GM12878 (cell line): ENCODE results near the gene MIER3.

Experiments
- BACH1 ChIP-seq: fragments of 450-650 bp; IDR thresholded peaks from 2 replicates; pipeline ENCODE4 v1.6.1; 2017; ENCODE audit warnings: mild to moderate bottlenecking, borderline replicate concordance
- BRCA1 ChIP-seq: IDR thresholded peaks from 2 replicates; pipeline ENCODE4 v1.6.1; 2011; ENCODE audit warnings: low read depth, low read length, improper control_type of control experiment
- CHD1 ChIP-seq: IDR thresholded peaks from 2 replicates; pipeline ENCODE4 v1.6.1; 2012; ENCODE audit warnings: low read depth, low read length, improper control_type of control experiment
- EZH2 ChIP-seq: IDR thresholded peaks from 2 replicates; pipeline ENCODE4 v1.6.1; 2012; ENCODE audit warnings: low read depth, mild to moderate bottlenecking, control low read depth, inconsistent platforms, low read length, borderline replicate concordance; ENCODE audit not compliant: control insufficient read depth
- LARP7 ChIP-seq: fragments of 450-650 bp; IDR thresholded peaks from 2 replicates; pipeline ENCODE4 v1.6.1; 2017; ENCODE audit warnings: mild to moderate bottlenecking
- MYC ChIP-seq: IDR thresholded peaks from 2 replicates; pipeline ENCODE4 v1.6.1; 2011; ENCODE audit warnings: mild to moderate bottlenecking, low read length, moderate library complexity, inconsistent platforms; ENCODE audit not compliant: insufficient read depth, insufficient replicate concordance, insufficient read length, severe bottlenecking
- NFYB ChIP-seq: IDR thresholded peaks from 2 replicates; pipeline ENCODE4 v1.6.1; 2011; ENCODE audit warnings: low read depth, mild to moderate bottlenecking, low read length, improper control_type of control experiment, moderate library complexity; ENCODE audit not compliant: insufficient read depth
- POLR2A ChIP-seq: IDR thresholded peaks from 2 replicates; pipeline ENCODE4 v1.6.1; 2011; ENCODE audit warnings: low read depth, mild to moderate bottlenecking, low read length
- RAD21 ChIP-seq: IDR thresholded peaks from 2 replicates; pipeline ENCODE4 v1.6.1; 2011; ENCODE audit warnings: mild to moderate bottlenecking, low read depth, low read length, moderate library complexity; ENCODE audit not compliant: insufficient read depth
- SMC3 ChIP-seq: IDR thresholded peaks from 2 replicates; pipeline ENCODE4 v1.6.1; 2011; ENCODE audit warnings: low read length, improper control_type of control experiment, borderline replicate concordance
- TF ChIP-seq, protein P1 (sequence below), 3 experiments: IDR thresholded peaks in 2 of 3; conservative IDR thresholded peaks in 1 of 3; 2 replicates each; pipeline ENCODE4 v1.5.1; 2011; ENCODE audit warnings: low read depth in 3 of 3, low read length in 3 of 3, mild to moderate bottlenecking in 3 of 3, control low read depth in 2 of 3, moderate library complexity in 2 of 3, inconsistent platforms in 1 of 3, mixed read lengths in 1 of 3; ENCODE audit not compliant: control insufficient read depth in 2 of 3, insufficient read depth in 1 of 3; ENCODE audit errors: extremely low read depth in 1 of 3

DNA sequence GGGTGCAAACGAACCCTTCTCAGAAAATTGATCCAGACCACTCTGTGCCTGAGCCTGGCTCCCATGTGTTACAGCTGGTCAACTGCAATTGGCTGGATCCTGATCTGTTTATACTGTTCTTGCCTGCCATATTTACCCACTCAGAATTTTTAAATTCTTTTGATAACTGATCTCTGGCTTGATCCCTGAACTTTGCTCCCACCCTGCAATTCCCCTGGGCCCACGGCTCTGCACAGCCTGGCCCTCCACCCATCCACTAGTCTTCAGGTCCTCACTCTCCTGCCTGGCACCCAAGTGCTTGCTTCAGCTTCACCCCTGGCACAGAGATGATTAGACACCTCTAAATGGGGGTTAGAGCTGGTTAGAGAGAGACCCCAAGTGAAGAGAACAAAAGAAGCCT is 25.9 kb upstream of the MIER3 start:
- TF ChIP-seq CHD1: no peak
- no peak for TF ChIP-seq BACH1
- TF ChIP-seq, protein P1, sequence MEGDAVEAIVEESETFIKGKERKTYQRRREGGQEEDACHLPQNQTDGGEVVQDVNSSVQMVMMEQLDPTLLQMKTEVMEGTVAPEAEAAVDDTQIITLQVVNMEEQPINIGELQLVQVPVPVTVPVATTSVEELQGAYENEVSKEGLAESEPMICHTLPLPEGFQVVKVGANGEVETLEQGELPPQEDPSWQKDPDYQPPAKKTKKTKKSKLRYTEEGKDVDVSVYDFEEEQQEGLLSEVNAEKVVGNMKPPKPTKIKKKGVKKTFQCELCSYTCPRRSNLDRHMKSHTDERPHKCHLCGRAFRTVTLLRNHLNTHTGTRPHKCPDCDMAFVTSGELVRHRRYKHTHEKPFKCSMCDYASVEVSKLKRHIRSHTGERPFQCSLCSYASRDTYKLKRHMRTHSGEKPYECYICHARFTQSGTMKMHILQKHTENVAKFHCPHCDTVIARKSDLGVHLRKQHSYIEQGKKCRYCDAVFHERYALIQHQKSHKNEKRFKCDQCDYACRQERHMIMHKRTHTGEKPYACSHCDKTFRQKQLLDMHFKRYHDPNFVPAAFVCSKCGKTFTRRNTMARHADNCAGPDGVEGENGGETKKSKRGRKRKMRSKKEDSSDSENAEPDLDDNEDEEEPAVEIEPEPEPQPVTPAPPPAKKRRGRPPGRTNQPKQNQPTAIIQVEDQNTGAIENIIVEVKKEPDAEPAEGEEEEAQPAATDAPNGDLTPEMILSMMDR (IDR thresholded peaks at IDR 0.05 in 2 of 3, conservative IDR thresholded peaks at IDR 0.05 in 1 of 3; ENCODE audit: control insufficient read depth in 2 of 3, extremely low read depth in 1 of 3, insufficient read depth in 1 of 3, low read depth in 3 of 3, low read length in 3 of 3): no peak
- TF ChIP-seq POLR2A: no peak
- no peak for TF ChIP-seq RAD21
- TF ChIP-seq BRCA1: no peak
- TF ChIP-seq SMC3: no peak
- TF ChIP-seq LARP7: no peak
- no peak for TF ChIP-seq NFYB
- no peak for TF ChIP-seq MYC
- TF ChIP-seq EZH2: no peak
